HG02884 (cell line): ENCODE measurements around the gene KCNJ5.

Source experiments
- ATAC-seq: cut with Tn5 transposase; IDR thresholded peaks from one replicate; pipeline ENCODE4 v1.9.1; 2021; ENCODE audit warnings: mild to moderate bottlenecking, moderate library complexity; ENCODE audit not compliant: unreplicated experiment

KCNJ5 gene

GRCh38 chr11:128890543-128891368, at the start of gene KCNJ5:
KCNJ5 (plus strand) TSS chr11:128891356; CDS start chr11:128911274, 19,918 bp downstream.
- ATAC-seq, result no peak

GRCh38 chr11:128841461-128842072, 49.6 kb upstream of the KCNJ5 start:
- ATAC-seq, result peak; percentile 57

DNA sequence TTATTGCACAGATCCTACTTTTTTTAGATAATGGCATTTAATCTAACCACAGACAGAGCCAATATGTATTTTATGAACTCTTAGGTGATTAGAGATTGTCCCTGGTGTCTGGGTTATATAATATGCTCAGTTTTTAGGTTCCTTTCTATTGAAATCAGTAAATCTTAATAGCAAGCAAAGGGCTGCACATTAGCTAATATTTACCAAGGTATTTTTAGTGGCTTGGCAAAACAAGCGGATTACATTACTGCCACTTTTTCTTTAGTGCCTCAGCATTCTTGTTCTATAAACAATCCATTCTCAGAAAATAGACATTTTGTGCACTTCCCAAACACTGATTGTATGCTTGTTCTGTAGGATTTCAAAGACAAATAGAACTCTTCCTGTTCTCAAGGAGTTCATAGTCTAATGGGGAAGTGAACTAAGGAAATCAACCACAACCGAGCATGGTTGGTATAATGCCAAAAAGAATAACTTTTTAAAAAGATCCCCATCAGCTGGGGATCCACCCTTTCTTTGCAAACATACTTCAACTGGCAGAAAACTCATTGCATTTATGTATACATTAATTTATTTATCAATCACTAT, 47.9 kb upstream of the KCNJ5 start:
- ATAC-seq, result no peak

- no peak for ATAC-seq
These were observed 45.8 kb upstream of the KCNJ5 start for GRCh38 chr11:128845334-128845780.

GRCh38 chr11:128846985-128847384, 44.2 kb upstream of the KCNJ5 start:
- ATAC-seq, result no peak

DNA sequence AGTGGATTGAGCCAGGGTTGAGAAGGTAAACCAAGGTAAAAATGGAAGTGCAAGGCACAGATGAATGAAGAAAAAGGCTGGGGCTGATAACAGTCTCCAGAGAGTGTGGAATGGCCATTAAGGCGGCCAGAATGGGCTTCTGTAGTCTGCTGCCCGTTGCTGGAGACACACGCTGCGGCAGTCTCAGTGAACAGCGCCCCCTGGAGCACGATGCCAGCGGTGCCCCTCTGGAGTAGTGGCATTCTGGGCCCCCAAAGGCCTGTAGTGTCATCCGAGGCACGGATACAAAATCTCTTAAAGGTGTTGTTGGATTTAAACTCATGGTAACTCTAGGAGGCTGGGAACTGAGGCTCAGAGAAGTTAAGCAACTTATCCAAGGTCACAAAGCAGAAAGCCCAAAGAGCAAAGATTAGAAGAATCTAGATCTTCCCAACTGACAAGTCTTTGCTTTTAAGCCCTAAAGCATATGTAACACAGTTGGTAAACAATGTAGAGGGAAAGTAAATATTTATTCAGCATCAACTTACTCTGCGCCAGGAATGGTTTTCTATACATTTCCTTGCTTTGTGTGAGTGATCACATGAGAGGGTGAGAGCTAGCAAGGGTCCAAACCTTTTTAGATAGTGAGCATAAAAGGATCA, 42.2 kb upstream of the KCNJ5 start:
- ATAC-seq, result peak; percentile 80

DNA sequence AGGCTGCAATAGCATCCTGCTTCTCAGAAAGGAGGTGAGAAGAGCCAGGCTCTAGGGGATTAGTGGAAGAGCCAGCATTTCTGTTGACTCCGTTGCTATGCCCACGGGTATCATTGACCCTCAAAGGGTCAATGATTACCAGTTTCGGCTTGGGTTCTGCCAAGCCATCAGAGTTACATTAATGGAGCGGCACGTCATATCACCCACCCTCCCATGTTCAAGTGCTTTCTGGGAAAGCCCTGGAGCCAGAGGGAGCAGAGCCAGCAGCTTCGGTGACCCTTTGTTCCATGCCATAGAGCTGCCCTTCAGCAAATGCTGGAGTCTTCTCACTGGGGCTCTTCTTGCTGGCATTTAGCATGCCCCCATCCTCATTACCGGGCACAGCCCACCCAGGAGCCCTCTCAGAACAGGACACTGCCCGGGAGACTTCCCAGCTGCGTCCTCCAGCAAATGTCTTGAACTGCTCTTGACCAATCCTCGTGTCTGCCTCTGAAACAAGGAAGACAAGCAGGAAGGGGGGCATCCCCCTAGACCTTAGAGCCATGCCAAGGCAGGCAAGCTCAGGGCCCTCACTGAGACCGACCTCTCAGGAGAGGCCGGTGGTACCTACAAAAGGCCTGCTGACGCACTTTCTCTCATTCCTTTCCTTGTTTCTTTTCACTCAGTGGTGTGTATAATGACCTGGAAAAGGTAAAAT, 38.7 kb upstream of the KCNJ5 start:
- ATAC-seq, result no peak

- no peak for ATAC-seq
These were observed 37.6 kb upstream of the KCNJ5 start for GRCh38 chr11:128853559-128853958.

- no peak for ATAC-seq
These were observed 36.3 kb upstream of the KCNJ5 start for GRCh38 chr11:128854841-128855240.

- no peak for ATAC-seq
These were observed 34.9 kb upstream of the KCNJ5 start for GRCh38 chr11:128856241-128856640.

DNA sequence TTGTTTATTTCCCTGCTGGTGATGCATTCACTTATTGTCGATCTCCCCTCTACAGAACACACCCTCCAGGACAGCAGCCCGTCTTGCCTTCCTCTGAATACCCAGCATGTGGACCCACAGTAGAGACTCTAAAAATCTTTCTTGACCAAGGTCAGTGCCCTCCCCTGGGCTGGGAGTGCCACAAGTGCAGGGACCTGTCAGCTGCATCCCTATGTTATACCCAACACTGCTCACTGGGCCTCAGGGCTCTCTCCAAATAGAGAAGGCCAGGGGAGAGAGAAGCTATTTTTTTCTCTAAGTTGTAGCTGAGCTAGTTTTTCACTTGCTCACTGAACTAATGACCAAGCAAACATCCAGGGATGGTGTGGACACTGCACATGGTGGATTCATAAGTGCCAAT, 33.8 kb upstream of the KCNJ5 start:
- no peak for ATAC-seq

DNA sequence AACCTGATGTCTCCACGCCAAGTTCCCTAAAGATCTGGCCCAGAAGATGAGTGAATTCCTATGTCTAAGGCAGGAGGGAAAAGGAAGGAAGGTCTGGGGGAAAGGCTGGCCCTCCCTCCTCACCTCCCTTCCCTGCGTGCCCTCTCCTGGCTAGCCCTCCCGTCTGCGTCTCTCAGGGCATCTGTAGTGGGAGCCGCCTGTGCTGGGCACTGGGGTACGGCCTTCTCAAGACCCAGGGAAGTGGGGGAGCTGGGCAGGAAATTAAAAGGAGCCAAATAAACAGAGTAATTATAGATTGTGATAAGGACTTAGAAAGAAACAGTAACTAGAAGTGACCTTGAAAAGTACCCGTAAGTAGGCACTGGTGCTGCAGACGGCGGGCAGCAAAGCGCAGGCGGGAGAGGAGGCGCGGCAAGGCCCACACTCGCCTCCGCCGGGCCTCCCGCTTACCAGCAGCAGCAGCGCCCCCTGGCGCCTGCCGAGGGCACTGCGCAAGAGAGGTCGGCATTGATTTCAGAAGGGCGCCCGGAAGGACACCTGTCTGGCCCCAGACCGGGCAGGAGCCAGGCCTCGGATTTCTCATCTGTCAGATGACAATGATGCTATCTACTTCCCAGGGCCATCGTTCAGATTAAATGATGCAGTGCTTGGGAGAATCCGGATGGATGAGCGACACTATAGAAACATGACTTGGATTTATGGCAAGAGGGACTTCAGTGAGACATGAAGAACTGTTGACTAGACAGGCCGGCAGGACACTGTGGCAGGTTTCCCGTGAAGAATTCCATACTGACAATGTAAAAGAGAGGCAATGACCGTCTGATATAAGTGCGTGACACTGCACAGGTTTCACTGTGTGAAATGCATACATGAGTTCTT, 31.4 kb upstream of the KCNJ5 start:
- peak; percentile 97 for ATAC-seq

DNA sequence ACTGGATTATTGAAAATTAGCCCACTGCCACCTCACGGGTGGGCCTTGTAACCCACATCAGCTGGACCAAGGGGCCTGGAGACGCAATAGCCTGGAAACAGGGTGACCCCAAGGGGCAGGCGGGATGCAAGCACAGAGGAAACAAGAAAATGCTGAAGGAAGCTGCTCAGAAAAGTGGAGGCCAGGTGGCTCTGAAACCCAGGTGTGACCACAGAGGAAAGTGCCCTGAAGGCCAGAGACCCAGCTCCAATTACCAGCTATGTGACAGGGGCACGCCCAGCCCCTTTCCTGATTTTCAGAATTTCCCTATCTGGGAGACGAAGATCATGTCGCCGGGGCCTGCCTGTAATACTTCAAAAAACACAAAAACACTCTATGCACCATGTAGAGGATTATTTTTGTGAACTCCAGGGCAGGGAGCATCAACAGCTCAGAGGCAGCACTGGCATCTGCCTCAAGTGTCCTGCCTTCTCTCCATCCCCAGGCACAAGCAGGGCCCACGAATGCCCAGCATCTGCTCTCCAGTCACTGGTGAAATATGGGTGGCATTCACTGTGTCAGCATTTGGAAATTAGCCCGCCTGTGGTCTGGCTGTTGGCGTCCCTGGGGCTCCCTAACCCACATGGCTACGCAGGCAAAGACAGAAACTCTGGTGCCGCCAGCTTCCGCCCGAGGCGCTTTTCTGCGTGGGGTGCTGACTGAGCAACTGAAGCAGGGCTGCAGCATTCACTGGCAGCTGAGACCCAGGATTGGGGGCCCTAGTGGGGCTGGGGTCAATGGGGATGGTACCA, 30.4 kb upstream of the KCNJ5 start:
- no peak for ATAC-seq

GRCh38 chr11:128862406-128862805, 28.8 kb upstream of the KCNJ5 start:
- ATAC-seq, result no peak

GRCh38 chr11:128862908-128863660, 28.1 kb upstream of the KCNJ5 start:
- ATAC-seq, result no peak

GRCh38 chr11:128865490-128865889, 25.7 kb upstream of the KCNJ5 start:
- ATAC-seq, result no peak

GRCh38 chr11:128867277-128867676, 23.9 kb upstream of the KCNJ5 start, which contains the start of gene KCNJ1:
KCNJ1 (minus strand) TSS chr11:128867296; CDS start chr11:128840243, 27,053 bp downstream.
- ATAC-seq, result no peak
